Smooth muscle cell of the pulmonary artery (primary cell): ENCODE measurements around the gene MAGT1. TPM values are rescaled to one million over a fixed set of nuclear protein-coding genes. Genes with fewer than 3 reads are reported as not detected.

Experiments
- total RNA-seq: library from RNA; depleted of rRNA; stranded (reverse); fragments of >200 nt; gene quantifications from 2 replicates; pipeline ENCODE4 v1.2.3, GENCODE V29; 2014

MAGT1 gene
- 195 and 241 TPM in 2 replicates for total RNA-seq

GRCh38 chrX:77894921-77895886 is at the start of gene MAGT1:
Gene MAGT1 (minus strand): TSS chrX:77895435. CDS start chrX:77895410, 25 bp downstream.

GRCh38 chrX:77910108-77910840 is 15.0 kb upstream of the MAGT1 start, which contains the start of gene ATP7A:
Gene ATP7A (plus strand): TSS chrX:77910693. CDS start chrX:77971642, 60,949 bp downstream.

GRCh38 chrX:77899081-77899828 is 4.0 kb upstream of the MAGT1 start, which contains the start of gene COX7B:
Gene COX7B (plus strand): TSS chrX:77899468. CDS start chrX:77899554, 86 bp downstream.

GRCh38 chrX:77785486-77786364 is 109.5 kb downstream of the MAGT1 start, which contains the start of gene ATRX:
Gene ATRX (minus strand): TSS chrX:77786216. CDS start chrX:77786001, 215 bp downstream.

Other genes starting within 250 kb of the MAGT1 start
- 65.3 and 97.3 TPM in 2 replicates for gene ATRX, start 109.2 kb downstream of the MAGT1 start, total RNA-seq
- gene COX7B, start 4.0 kb upstream of the MAGT1 start, total RNA-seq = 142 and 197 TPM in 2 replicates
- gene ATP7A, start 15.3 kb upstream of the MAGT1 start, total RNA-seq = 17.8 and 22.1 TPM in 2 replicates
- not detected in 2 replicates for gene PGAM4, start 74.2 kb upstream of the MAGT1 start, total RNA-seq
- gene PGK1, start 208.8 kb upstream of the MAGT1 start, total RNA-seq = 756 and 903 TPM in 2 replicates
- gene TAF9B, start 244.2 kb upstream of the MAGT1 start, total RNA-seq = 6.0 and 9.0 TPM in 2 replicates